Erythroblast (primary cell): ENCODE data around the gene FAT2.
"Not testable (repeated sequence)": the region's sequence is repeated elsewhere in the genome, so short reads cannot be mapped to it uniquely, and the experiment has no call there.

Source experiments
- DNase-seq, 2 experiments: peaks; one replicate each; lab custom pipeline; 2025; lab: John Stamatoyannopoulos, UW
- GATA1 ChIP-seq: IDR thresholded peaks from 2 replicates; pipeline ENCODE4 v1.6.1; 2011; ENCODE audit warnings: low read depth, mild to moderate bottlenecking, control low read depth, low read length, moderate library complexity
- POLR2A ChIP-seq: IDR thresholded peaks from 2 replicates; pipeline ENCODE4 v1.6.1; 2011; ENCODE audit warnings: mild to moderate bottlenecking, low read length

The FAT2 gene

GRCh38 chr5:151584057-151584937, 6.8 kb downstream of the FAT2 start:
- no peak for DNase-seq
- no peak for TF ChIP-seq GATA1
- TF ChIP-seq POLR2A = no peak

- no peak for DNase-seq
- no peak for TF ChIP-seq POLR2A
Observed at GRCh38 chr5:151581812-151582583, 9.1 kb downstream of the FAT2 start.

GRCh38 chr5:151581347-151581746, 9.8 kb downstream of the FAT2 start:
- DNase-seq = no peak
- TF ChIP-seq GATA1 = no peak
- no peak for TF ChIP-seq POLR2A

- DNase-seq = no peak
- TF ChIP-seq POLR2A (no peak), GATA1 (no peak)
Observed at GRCh38 chr5:151580858-151581257, 10.3 kb downstream of the FAT2 start.

GRCh38 chr5:151580239-151580638, 10.9 kb downstream of the FAT2 start:
- DNase-seq = no peak
- TF ChIP-seq POLR2A = no peak
- no peak for TF ChIP-seq GATA1

GRCh38 chr5:151579146-151579545, 12.0 kb downstream of the FAT2 start:
- DNase-seq = not testable (repeated sequence)

- no peak for DNase-seq
- no peak for TF ChIP-seq POLR2A
- TF ChIP-seq GATA1 = no peak
Observed at GRCh38 chr5:151578326-151579025, 12.7 kb downstream of the FAT2 start.

GRCh38 chr5:151577566-151577965, 13.6 kb downstream of the FAT2 start:
- no peak for TF ChIP-seq GATA1
- no peak for TF ChIP-seq POLR2A
- no peak for DNase-seq

- TF ChIP-seq POLR2A (no peak), GATA1 (no peak)
- DNase-seq = no peak
Observed at GRCh38 chr5:151574444-151574996, 16.6 kb downstream of the FAT2 start.

- no peak for DNase-seq
- TF ChIP-seq GATA1 = no peak
Observed at GRCh38 chr5:151572657-151573368, 18.3 kb downstream of the FAT2 start.

GRCh38 chr5:151571270-151572173, 19.6 kb downstream of the FAT2 start:
- no peak for DNase-seq
- TF ChIP-seq GATA1 = no peak
- TF ChIP-seq POLR2A = no peak
